Measurements from ENCODE around the gene EDAR.

EDAR gene

GRCh38 chr2:108889907-108890306 is 99.1 kb downstream of the EDAR start:
- H3K9ac ChIP-seq (ENCODE audit: low read length in 2 of 2) = no peak overlapping the region
- no peaks in the 10 kb centered on the region for H3K4me1 ChIP-seq (ENCODE audit: control insufficient read depth, insufficient read depth, low read length)
- H3K27me3 ChIP-seq (ENCODE audit: control insufficient read depth in 1 of 2, insufficient read depth in 2 of 2, low read length in 2 of 2) = no peaks in the 10 kb centered on the region
- H3K36me3 ChIP-seq (ENCODE audit: control insufficient read depth in 2 of 2, insufficient read depth in 2 of 2, low read length in 2 of 2) = no peaks in the 10 kb centered on the region
- H3K27ac ChIP-seq (ENCODE audit: low read length) = no peak overlapping the region
- H3K9me3 ChIP-seq (ENCODE audit: control insufficient read depth in 2 of 2, low read length in 2 of 2) = peaks cover 0 to 6% of the 10 kb centered on the region in 2 donors
- H3K4me3 ChIP-seq (ENCODE audit: low read length in 2 of 2) = peak overlapping the region in 1 of 2 donors; percentile 4

- H3K9me3 ChIP-seq (ENCODE audit: control insufficient read depth in 2 of 2, low read length in 2 of 2) = peaks cover 2 to 5% of the 10 kb centered on the region in 2 donors
These were observed 104.4 kb downstream of the EDAR start for GRCh38 chr2:108884619-108885018.

DNA sequence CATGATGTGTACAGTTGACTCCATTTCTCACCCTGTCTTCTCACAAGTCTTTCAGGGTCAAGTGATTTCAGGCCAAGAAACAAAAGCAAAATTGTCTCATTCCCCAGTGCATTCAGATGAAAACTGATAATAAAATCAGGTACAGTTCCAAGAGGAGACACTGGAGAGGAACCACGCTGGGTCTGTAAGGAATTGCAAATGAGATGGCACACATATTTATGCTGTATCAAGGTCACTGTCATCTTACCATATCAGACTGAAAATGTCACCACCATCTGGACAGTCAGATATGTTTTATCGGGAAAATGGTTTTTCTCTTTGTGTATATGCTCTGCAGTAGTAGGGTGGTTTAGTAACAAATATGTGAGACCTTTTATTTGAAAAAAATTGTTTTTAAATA is 110.7 kb downstream of the EDAR start:
- H3K4me3 ChIP-seq (ENCODE audit: low read length in 2 of 2) = no peak overlapping the region
- no peaks in the 10 kb centered on the region for H3K27me3 ChIP-seq (ENCODE audit: control insufficient read depth in 1 of 2, insufficient read depth in 2 of 2, low read length in 2 of 2)
- H3K9me3 ChIP-seq (ENCODE audit: control insufficient read depth in 2 of 2, low read length in 2 of 2) = peaks cover 2 to 5% of the 10 kb centered on the region in 2 donors
- no peaks in the 10 kb centered on the region for H3K4me1 ChIP-seq (ENCODE audit: control insufficient read depth, insufficient read depth, low read length)
- no peak overlapping the region for H3K9ac ChIP-seq (ENCODE audit: low read length in 2 of 2)
- H3K27ac ChIP-seq (ENCODE audit: low read length) = no peak overlapping the region
- no peaks in the 10 kb centered on the region for H3K36me3 ChIP-seq (ENCODE audit: control insufficient read depth in 2 of 2, insufficient read depth in 2 of 2, low read length in 2 of 2)

More at GRCh38 chr2:108884619-108885018, 104.4 kb downstream of the EDAR start:
- Histone ChIP-seq H3K4me3 (ENCODE audit: low read length in 2 of 2) (no peak overlapping the region), H3K36me3 (ENCODE audit: control insufficient read depth in 2 of 2, insufficient read depth in 2 of 2, low read length in 2 of 2) (no peaks in the 10 kb centered on the region), H3K27me3 (ENCODE audit: control insufficient read depth in 1 of 2, insufficient read depth in 2 of 2, low read length in 2 of 2) (no peaks in the 10 kb centered on the region), H3K4me1 (ENCODE audit: control insufficient read depth, insufficient read depth, low read length) (no peaks in the 10 kb centered on the region), H3K27ac (ENCODE audit: low read length) (no peak overlapping the region), H3K9ac (ENCODE audit: low read length in 2 of 2) (no peak overlapping the region)

GRCh38 chr2:108877506-108877905 is 111.5 kb downstream of the EDAR start:
- no peak overlapping the region for H3K9ac ChIP-seq (ENCODE audit: low read length in 2 of 2)
- H3K9me3 ChIP-seq (ENCODE audit: control insufficient read depth in 2 of 2, low read length in 2 of 2) = peaks cover 0 to 3% of the 10 kb centered on the region in 2 donors
- no peaks in the 10 kb centered on the region for H3K4me1 ChIP-seq (ENCODE audit: control insufficient read depth, insufficient read depth, low read length)
- no peak overlapping the region for H3K27ac ChIP-seq (ENCODE audit: low read length)
- H3K36me3 ChIP-seq (ENCODE audit: control insufficient read depth in 2 of 2, insufficient read depth in 2 of 2, low read length in 2 of 2) = no peaks in the 10 kb centered on the region
- H3K27me3 ChIP-seq (ENCODE audit: control insufficient read depth in 1 of 2, insufficient read depth in 2 of 2, low read length in 2 of 2) = no peaks in the 10 kb centered on the region
- H3K4me3 ChIP-seq (ENCODE audit: low read length in 2 of 2) = no peak overlapping the region

DNA sequence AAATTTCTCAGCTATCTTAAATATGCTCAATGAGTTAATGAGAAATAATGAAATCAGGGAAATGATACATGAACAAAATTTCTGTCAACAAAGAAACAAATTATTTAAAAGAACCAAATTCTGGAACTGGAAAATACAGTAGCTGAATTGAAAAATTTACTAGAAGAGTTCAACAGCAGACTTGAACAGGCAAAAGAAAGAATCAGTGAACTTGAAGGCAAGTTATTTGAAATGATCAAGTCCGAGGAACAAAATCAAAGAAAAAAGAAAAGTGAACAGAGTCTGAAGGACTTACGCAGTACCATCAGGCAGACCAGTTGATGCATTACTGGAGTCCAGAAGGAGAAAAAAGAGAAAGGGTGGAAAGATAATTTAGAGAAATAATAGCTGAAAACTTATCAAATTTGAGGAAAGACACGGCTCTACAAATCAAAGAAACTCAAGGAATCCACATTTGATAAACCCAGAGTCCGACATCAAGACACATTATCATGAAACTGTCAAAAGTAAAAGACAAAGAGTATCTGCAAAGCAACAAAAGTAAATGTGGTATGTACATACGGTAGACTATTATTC is 118.9 kb downstream of the EDAR start:
- Histone ChIP-seq H3K9ac (ENCODE audit: low read length in 2 of 2) (no peak overlapping the region), H3K27ac (ENCODE audit: low read length) (no peak overlapping the region), H3K4me3 (ENCODE audit: low read length in 2 of 2) (no peak overlapping the region), H3K36me3 (ENCODE audit: control insufficient read depth in 2 of 2, insufficient read depth in 2 of 2, low read length in 2 of 2) (no peaks in the 10 kb centered on the region), H3K4me1 (ENCODE audit: control insufficient read depth, insufficient read depth, low read length) (no peaks in the 10 kb centered on the region), H3K27me3 (ENCODE audit: control insufficient read depth in 1 of 2, insufficient read depth in 2 of 2, low read length in 2 of 2) (no peaks in the 10 kb centered on the region), H3K9me3 (ENCODE audit: control insufficient read depth in 2 of 2, low read length in 2 of 2) (peaks cover 3 to 8% of the 10 kb centered on the region in 2 donors)

- Histone ChIP-seq H3K4me3 (ENCODE audit: low read length in 2 of 2) (no peak overlapping the region), H3K4me1 (ENCODE audit: control insufficient read depth, insufficient read depth, low read length) (no peaks in the 10 kb centered on the region), H3K9me3 (ENCODE audit: control insufficient read depth in 2 of 2, low read length in 2 of 2) (peaks cover 3 to 8% of the 10 kb centered on the region in 2 donors), H3K27ac (ENCODE audit: low read length) (no peak overlapping the region), H3K36me3 (ENCODE audit: control insufficient read depth in 2 of 2, insufficient read depth in 2 of 2, low read length in 2 of 2) (no peaks in the 10 kb centered on the region), H3K9ac (ENCODE audit: low read length in 2 of 2) (no peak overlapping the region), H3K27me3 (ENCODE audit: control insufficient read depth in 1 of 2, insufficient read depth in 2 of 2, low read length in 2 of 2) (no peaks in the 10 kb centered on the region)
These were observed 119.5 kb downstream of the EDAR start for GRCh38 chr2:108869542-108869941.

DNA sequence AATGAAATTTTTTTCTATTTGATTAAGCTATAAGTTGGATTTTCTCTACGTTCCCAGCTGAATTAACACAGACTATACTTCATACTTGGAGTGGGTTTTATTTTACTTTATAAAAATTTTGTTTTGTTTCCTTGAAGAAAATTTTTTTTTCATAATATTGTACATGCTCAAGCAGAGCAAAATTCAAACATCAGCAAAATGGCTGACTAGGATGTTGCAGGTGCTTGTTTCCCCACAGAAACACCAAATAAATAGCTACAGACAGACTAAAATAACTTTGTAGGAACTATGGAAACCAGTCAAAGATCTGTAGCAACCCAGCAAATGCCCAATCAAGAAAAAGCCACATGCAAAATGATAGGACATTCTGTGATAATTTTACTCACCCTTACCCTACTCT is 120.1 kb downstream of the EDAR start:
- no peaks in the 10 kb centered on the region for H3K36me3 ChIP-seq (ENCODE audit: control insufficient read depth in 2 of 2, insufficient read depth in 2 of 2, low read length in 2 of 2)
- no peaks in the 10 kb centered on the region for H3K4me1 ChIP-seq (ENCODE audit: control insufficient read depth, insufficient read depth, low read length)
- H3K27ac ChIP-seq (ENCODE audit: low read length) = no peak overlapping the region
- no peak overlapping the region for H3K9ac ChIP-seq (ENCODE audit: low read length in 2 of 2)
- no peak overlapping the region for H3K4me3 ChIP-seq (ENCODE audit: low read length in 2 of 2)
- peaks cover 3 to 8% of the 10 kb centered on the region in 2 donors for H3K9me3 ChIP-seq (ENCODE audit: control insufficient read depth in 2 of 2, low read length in 2 of 2)
- no peaks in the 10 kb centered on the region for H3K27me3 ChIP-seq (ENCODE audit: control insufficient read depth in 1 of 2, insufficient read depth in 2 of 2, low read length in 2 of 2)

GRCh38 chr2:108866041-108866440 is 123.0 kb downstream of the EDAR start:
- no peaks in the 10 kb centered on the region for H3K27me3 ChIP-seq (ENCODE audit: control insufficient read depth in 1 of 2, insufficient read depth in 2 of 2, low read length in 2 of 2)
- no peak overlapping the region for H3K9ac ChIP-seq (ENCODE audit: low read length in 2 of 2)
- H3K27ac ChIP-seq (ENCODE audit: low read length) = no peak overlapping the region
- H3K36me3 ChIP-seq (ENCODE audit: control insufficient read depth in 2 of 2, insufficient read depth in 2 of 2, low read length in 2 of 2) = no peaks in the 10 kb centered on the region
- no peaks in the 10 kb centered on the region for H3K4me1 ChIP-seq (ENCODE audit: control insufficient read depth, insufficient read depth, low read length)
- peaks cover 3 to 8% of the 10 kb centered on the region in 2 donors for H3K9me3 ChIP-seq (ENCODE audit: control insufficient read depth in 2 of 2, low read length in 2 of 2)
- H3K4me3 ChIP-seq (ENCODE audit: low read length in 2 of 2) = no peak overlapping the region

DNA sequence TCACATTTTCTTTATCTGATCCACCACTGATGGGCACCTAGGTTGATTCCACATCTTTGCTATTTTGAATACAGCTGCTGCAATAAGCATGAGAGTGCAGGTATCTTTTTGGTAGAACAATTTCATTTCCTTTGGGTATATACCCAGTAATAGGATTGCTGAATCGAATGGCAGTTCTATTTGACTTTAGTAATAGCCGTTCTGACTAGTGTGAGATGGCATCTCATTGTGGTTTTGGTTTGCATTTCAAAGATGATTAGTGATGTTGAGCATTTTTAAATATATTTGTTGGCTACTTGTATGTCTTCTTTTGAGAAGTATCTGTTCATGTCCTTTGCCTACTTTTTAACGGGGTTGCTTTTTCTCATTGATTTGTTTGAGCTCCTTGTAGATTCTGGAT is 130.1 kb downstream of the EDAR start:
- Histone ChIP-seq H3K9ac (ENCODE audit: low read length in 2 of 2) (no peak overlapping the region), H3K4me1 (ENCODE audit: control insufficient read depth, insufficient read depth, low read length) (no peaks in the 10 kb centered on the region), H3K27me3 (ENCODE audit: control insufficient read depth in 1 of 2, insufficient read depth in 2 of 2, low read length in 2 of 2) (no peaks in the 10 kb centered on the region)

GRCh38 chr2:108855194-108855593 is 133.8 kb downstream of the EDAR start:
- Histone ChIP-seq H3K27me3 (ENCODE audit: control insufficient read depth in 1 of 2, insufficient read depth in 2 of 2, low read length in 2 of 2) (no peaks in the 10 kb centered on the region), H3K9me3 (ENCODE audit: control insufficient read depth in 2 of 2, low read length in 2 of 2) (no peaks in the 10 kb centered on the region), H3K4me3 (ENCODE audit: low read length in 2 of 2) (no peak overlapping the region), H3K9ac (ENCODE audit: low read length in 2 of 2) (no peak overlapping the region), H3K36me3 (ENCODE audit: control insufficient read depth in 2 of 2, insufficient read depth in 2 of 2, low read length in 2 of 2) (no peaks in the 10 kb centered on the region), H3K4me1 (ENCODE audit: control insufficient read depth, insufficient read depth, low read length) (no peaks in the 10 kb centered on the region), H3K27ac (ENCODE audit: low read length) (no peak overlapping the region)

More for the DNA sequence above, 130.1 kb downstream of the EDAR start:
- Histone ChIP-seq H3K27ac (ENCODE audit: low read length) (no peak overlapping the region), H3K36me3 (ENCODE audit: control insufficient read depth in 2 of 2, insufficient read depth in 2 of 2, low read length in 2 of 2) (no peaks in the 10 kb centered on the region), H3K9me3 (ENCODE audit: control insufficient read depth in 2 of 2, low read length in 2 of 2) (no peaks in the 10 kb centered on the region), H3K4me3 (ENCODE audit: low read length in 2 of 2) (no peak overlapping the region)

DNA sequence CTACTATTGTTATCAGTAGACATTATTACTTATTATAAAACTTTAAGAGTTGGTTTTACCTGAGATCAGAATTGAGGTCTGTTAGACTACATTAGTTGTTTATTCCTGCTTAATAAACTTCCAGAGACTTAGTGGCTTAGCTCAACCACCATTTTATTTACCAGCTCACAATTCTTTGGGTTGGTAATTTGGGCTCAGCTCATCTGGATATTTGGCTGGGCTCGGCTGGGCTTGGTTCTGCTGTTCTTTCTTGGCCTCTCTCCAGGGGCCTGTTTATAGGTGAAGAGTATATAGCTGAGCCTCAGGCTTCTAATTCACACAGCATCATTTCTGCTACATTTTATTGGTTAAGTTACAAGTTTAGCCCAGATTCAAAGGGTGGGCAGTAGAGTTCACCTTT is 134.5 kb downstream of the EDAR start:
- Histone ChIP-seq H3K9me3 (ENCODE audit: control insufficient read depth in 2 of 2, low read length in 2 of 2) (no peaks in the 10 kb centered on the region), H3K9ac (ENCODE audit: low read length in 2 of 2) (no peak overlapping the region), H3K27me3 (ENCODE audit: control insufficient read depth in 1 of 2, insufficient read depth in 2 of 2, low read length in 2 of 2) (no peaks in the 10 kb centered on the region), H3K4me3 (ENCODE audit: low read length in 2 of 2) (no peak overlapping the region), H3K4me1 (ENCODE audit: control insufficient read depth, insufficient read depth, low read length) (no peaks in the 10 kb centered on the region), H3K36me3 (ENCODE audit: control insufficient read depth in 2 of 2, insufficient read depth in 2 of 2, low read length in 2 of 2) (peaks cover 0 to under 1% of the 10 kb centered on the region in 2 donors), H3K27ac (ENCODE audit: low read length) (no peak overlapping the region)

All from stomach smooth muscle (tissue), 2 donors.